ENCODE results near the gene RHBDD3. TPM values are rescaled to one million over a fixed set of nuclear protein-coding genes. Genes with fewer than 3 reads are reported as not detected.

RHBDD3 gene
- 10 to 100 TPM in 11 of 12 donors, not detected in 1; 17.8 to 55.0 (median 20.3) TPM for polyA plus RNA-seq (ENCODE audit: insufficient read length in 12 of 12)
- long read RNA-seq, donor 1, transcript RHBDD3-206 (3 exons, 999 nt), result major isoform, 5 of 5 reads
- long read RNA-seq, donor 1, partial matches to known transcripts, result 0 of 5 reads
- long read RNA-seq, donor 1, other reads (novel, unspliced or antisense), result 0 of 5 reads
- long read RNA-seq, donor 2, transcript RHBDD3-206 (3 exons, 999 nt), result major isoform, 5 of 7 reads
- long read RNA-seq, donor 2, partial matches to known transcripts, result 0 of 7 reads
- long read RNA-seq, donor 2, other reads (novel, unspliced or antisense), result 0 of 7 reads
- long read RNA-seq, donor 3, partial matches to known transcripts, result 0 of 1 reads
- long read RNA-seq, donor 3, other reads (novel, unspliced or antisense), result 0 of 1 reads
- long read RNA-seq, donor 4, partial matches to known transcripts, result 0 of 5 reads
- long read RNA-seq, donor 4, other reads (novel, unspliced or antisense), result 0 of 5 reads
- long read RNA-seq, donor 5, transcript RHBDD3-206 (3 exons, 999 nt), result major isoform, 7 of 10 reads
- long read RNA-seq, donor 5, partial matches to known transcripts, result 0 of 10 reads
- long read RNA-seq, donor 5, other reads (novel, unspliced or antisense), result 0 of 10 reads
- long read RNA-seq, donor 6, partial matches to known transcripts, result 0 of 4 reads
- long read RNA-seq, donor 6, other reads (novel, unspliced or antisense), result 0 of 4 reads
- long read RNA-seq, donor 7, partial matches to known transcripts, result 0 of 3 reads
- long read RNA-seq, donor 7, other reads (novel, unspliced or antisense), result 0 of 3 reads
- long read RNA-seq, donor 8, transcript RHBDD3-206 (3 exons, 999 nt), result major isoform, 5 of 8 reads
- long read RNA-seq, donor 8, partial matches to known transcripts, result 0 of 8 reads
- long read RNA-seq, donor 8, other reads (novel, unspliced or antisense), result 0 of 8 reads
- long read RNA-seq, donor 9, partial matches to known transcripts, result 0 of 5 reads
- long read RNA-seq, donor 9, other reads (novel, unspliced or antisense), result 0 of 5 reads
- long read RNA-seq, donor 10, transcript RHBDD3-206 (3 exons, 999 nt), result major isoform, 6 of 9 reads
- long read RNA-seq, donor 10, partial matches to known transcripts, result 0 of 9 reads
- long read RNA-seq, donor 10, other reads (novel, unspliced or antisense), result 0 of 9 reads
- long read RNA-seq, donor 11, partial matches to known transcripts, result 0 of 5 reads
- long read RNA-seq, donor 11, other reads (novel, unspliced or antisense), result 0 of 5 reads

GRCh38 chr22:29267858-29268510 is at the start of gene RHBDD3, which contains the start of gene EWSR1:
TSS of gene RHBDD3 (minus strand) at chr22:29267981. CDS start at chr22:29265626, 2,355 bp downstream.
TSS of gene EWSR1 (plus strand) at chr22:29268268. CDS start at chr22:29268337, 69 bp downstream.
- DNase-seq, result peak; percentile 98

- no peak for DNase-seq
These were observed 48.5 kb upstream of the RHBDD3 start for GRCh38 chr22:29316141-29316828.

DNA sequence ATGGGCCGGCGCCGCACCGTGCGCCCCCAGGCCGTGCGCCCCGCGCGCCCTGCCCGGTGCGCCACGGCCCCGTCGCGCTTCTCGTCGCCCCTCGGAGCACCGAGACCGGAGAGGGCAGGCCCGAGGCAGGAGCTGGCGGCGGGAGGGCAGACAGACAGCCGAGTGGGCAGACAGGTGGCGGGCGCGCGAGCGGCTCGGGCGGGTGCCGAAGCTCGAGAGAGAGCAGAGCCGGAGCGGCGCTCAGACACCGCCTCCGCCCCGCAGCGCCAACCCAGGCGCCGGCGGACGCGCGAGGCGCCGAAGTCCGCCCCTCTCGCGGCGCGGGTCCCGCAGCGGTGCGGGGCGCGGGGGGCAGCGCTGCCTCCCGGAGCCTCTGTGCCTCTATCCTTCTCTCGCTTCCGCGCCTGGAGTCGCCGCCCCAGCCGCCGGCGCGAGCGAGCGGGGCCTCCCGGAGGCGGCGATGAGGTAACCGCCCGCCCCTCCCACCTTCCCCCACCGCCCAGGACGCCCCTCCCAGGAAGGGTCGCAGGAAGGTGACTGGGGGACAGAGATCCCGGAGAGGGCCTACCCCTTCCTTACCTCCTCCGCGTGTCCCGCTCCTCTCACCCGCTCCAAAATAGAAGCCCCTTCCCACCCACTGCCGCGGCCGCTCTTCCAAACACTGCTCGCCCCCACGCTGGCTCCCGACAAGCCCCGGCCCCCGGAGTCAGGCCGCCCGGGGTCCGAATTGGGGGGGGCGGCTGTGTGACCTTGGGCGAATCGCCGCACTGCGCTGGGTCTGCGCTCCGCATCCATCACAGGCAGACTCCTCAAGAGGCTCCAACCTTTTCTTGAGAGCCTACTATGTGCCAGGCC is 47.7 kb upstream of the RHBDD3 start, which contains the start of gene RASL10A:
TSS of gene RASL10A (minus strand) at position 412 of the 855 bp plus-strand sequence. CDS start 451 bp downstream, outside the sequence.
- DNase-seq, result no peak

- DNase-seq, result no peak
These were observed 46.9 kb upstream of the RHBDD3 start for GRCh38 chr22:29314537-29315285.

DNA sequence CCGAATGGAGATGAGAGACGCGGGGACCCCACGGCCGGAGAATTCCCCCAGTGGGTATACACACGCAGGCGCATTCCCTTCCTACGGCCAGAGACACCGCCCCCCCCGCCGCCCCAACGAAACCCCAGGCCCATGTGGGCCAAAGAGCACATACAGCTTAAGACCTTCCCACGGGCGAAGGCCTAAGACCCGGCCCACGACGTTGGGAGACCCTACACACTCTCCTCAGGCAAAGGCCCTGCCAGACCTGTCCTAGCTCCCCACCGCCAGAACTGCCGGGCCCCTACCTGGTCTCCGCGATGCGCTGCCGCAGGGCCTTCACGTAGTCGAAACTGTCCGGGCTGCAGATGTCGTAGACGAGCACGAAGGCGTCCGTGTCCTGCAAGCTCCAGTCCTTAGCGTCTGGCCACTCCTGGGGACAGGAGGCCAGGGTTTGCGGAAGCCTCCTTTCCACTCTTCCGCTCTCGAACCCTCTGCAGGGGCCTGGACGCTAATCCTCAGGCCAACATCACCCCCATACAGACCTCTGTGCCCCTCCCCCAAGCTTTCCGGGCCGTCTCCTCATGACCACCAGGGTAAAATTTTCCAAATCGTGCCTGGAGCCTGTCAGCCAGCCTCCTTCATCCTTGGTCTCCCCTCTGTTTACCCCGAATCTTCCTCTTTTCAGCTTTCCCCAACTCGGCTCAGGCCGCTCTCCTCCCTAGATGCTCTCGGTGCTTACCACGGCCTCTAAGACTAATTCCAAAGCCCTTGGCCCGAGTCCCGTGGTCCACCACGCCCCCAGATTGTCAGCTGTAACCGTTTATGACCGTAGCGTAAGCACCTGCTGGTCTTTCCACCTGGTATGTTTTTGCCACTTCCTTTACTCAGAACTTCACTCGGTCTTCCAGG is 46.0 kb upstream of the RHBDD3 start:
- no peak for DNase-seq

DNA sequence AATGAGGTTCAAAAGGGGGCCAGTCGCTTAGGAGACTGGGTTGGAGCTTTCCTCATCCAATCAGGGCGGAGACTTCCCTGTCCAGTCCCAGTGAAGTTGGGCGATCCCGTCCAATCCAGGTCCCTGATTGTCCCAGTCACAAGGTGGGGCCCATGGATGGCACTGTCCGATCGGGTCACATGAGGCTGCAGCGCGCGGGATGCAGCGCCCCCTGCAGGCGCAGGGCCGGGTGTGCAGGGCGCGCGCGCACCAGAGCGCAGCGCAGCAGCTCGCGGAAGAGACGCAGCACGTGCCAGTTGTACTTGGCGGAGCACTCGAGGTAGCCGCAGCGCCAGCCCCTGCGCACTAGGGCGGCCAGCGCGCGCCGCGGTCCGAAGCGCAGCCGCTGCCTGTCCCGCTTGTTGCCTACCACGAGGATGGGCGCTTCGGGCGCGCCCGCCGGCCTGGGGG is 45.4 kb upstream of the RHBDD3 start:
- peak; percentile 63 for DNase-seq

DNA sequence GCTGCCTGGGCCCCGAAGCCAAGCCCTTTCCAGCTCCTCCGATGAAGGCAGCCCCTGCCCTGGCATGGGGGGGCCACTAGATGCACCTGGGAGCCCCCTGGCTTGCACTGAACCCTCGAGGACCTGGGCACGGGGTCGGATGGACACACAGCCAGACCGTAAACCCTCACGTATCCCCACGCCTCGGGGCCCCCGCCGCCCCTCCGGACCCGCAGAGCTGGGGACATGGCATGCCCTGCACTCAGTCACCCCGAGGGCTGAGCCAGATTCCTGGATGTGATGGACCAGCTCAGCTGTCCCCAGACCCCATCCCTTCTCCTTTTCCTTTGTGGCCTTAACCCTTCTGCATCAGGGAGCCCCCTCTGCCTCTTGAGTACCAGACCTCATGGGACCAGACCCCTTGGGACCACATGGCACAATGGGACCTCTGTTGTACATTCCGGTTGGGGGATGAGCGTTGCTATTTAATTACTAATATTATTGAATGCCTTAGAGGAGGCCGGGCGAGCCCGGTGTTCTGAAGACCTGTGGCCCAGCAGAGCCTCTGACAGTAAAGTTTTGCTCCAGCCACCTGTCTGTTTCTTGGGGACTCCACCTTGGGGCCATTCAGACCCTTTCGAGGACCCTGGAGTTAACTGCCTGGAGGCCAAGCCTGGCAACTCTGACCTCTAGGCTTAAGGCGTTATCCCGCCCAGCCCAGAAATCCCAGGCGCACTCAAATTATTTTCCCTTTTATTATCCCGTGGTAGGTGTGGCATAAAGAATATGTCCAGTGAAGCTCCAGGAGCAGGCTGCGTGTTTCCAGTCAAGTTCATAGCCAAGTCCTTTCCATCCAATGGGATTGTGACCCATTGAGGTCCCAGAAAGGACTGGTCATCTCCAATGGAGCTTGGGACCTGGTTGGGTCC is 44.7 kb upstream of the RHBDD3 start:
- DNase-seq, result no peak

DNA sequence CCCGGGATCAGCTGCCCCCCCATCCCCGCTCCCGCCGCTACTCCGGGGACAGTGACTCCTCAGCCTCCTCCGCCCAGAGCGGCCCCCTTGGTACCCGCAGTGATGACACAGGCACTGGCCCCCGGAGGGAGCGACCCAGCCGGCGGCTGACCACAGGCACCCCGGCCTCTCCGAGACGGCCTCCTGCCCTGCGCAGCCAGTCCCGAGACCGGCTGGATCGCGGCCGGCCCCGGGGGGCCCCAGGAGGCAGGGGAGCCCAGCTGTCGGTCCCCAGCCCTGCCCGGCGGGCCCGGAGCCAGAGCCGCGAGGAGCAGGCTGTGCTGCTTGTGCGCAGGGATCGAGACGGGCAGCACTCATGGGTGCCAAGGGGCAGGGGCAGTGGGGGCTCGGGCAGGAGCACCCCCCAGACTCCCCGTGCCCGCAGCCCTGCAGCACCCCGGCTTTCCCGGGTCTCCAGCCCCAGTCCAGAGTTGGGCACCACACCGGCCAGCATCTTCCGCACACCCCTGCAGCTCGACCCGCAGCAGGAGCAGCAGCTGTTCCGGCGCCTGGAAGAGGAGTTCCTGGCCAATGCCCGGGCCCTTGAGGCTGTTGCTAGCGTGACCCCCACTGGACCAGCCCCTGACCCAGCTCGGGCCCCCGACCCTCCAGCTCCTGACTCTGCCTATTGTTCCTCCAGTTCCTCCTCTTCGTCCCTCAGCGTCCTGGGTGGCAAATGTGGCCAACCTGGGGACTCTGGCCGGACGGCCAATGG is 43.9 kb upstream of the RHBDD3 start:
- no peak for DNase-seq

- peak; percentile 97 for DNase-seq
These were observed 43.1 kb upstream of the RHBDD3 start for GRCh38 chr22:29310863-29311339.

DNA sequence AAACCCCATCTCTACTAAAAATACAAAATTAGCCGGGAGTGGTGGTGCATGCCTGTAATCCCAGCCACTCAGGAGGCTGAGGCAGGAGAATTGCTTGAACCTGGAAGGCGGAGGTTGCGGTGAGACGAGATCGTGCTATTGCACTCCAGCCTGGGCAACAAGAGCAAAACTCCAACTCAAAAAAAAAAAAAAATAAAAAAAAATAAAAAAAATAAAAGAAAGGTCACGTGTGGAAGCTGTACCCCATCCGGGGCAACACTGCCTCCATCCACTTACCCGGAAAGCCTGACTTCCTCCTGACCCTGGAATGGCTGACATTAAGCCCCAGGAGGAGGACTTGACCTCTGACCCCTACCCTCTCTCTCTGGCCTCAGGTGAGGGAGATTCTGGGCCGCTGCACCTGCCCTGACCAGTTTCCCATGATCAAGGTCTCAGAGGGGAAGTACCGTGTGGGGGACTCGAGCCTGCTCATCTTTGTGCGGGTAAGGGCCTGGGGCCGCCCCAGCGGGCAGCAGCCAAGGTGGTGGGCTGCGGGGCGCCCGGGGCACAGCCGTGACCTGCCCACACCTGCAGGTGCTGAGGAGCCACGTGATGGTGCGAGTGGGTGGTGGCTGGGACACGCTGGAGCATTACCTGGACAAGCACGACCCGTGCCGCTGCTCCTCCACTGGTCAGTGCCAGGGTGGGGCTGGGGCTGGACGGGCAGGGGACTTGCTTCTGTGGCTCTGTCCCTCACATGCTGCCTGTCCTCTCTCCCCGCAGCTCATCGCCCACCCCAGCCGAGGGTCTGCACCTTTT is 42.5 kb upstream of the RHBDD3 start:
- DNase-seq, result no peak

- no peak for DNase-seq
These were observed 41.7 kb upstream of the RHBDD3 start for GRCh38 chr22:29309332-29310064.

DNA sequence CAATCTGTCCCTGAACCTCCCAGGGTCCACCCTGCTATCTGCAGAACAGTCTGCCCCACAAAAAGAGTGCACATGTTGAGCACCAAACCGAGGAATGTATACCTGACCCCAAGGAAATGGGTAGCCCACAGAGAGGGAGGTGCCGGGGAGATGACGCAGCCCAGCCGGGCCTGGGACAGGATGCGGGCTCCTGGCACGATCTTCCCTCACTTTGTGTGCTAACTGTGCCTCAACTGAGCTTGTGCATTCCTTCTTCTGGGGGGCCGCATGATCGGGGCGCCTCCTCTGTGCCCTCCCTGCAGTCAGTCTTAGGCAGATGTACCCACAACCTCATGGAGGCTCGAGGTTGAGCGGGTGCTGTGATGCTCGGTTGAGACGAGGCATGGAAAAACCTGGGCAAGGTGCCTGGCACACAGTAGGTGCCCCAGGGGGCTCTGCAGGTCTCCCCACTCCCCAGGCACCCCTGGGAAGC is 41.0 kb upstream of the RHBDD3 start:
- no peak for DNase-seq

DNA sequence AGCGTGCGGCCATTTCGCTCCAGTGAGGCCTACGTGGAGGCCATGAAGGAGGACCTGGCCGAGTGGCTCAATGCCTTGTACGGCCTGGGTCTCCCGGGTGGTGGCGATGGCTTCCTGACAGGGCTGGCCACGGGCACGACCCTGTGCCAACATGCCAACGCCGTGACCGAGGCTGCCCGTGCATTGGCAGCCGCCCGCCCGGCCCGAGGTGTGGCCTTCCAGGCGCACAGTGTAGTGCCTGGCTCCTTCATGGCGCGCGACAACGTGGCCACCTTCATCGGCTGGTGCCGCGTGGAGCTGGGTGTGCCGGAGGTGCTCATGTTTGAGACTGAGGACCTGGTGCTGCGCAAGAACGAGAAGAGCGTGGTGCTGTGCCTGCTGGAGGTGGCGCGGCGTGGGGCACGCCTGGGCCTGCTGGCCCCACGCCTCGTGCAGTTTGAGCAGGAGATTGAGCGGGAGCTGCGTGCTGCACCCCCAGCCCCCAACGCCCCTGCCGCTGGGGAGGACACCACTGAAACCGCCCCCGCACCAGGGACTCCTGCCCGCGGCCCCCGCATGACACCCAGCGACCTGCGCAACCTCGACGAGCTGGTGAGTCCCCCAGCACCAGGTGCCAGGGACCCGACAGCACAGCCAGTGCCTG is 40.5 kb upstream of the RHBDD3 start:
- DNase-seq, result no peak

Data from muscle of arm (tissue), 14 donors.